ENCODE results near the gene PDYN. TPM values are rescaled to one million over a fixed set of nuclear protein-coding genes. Genes with fewer than 3 reads are reported as not detected.

Gene PDYN
- total RNA-seq, 2 experiments from 2014 or later, result not detected

- DNase-seq (no peak), ATAC-seq (no peak)
- no peaks in the 10 kb centered on the region for H3K36me3 Mint-ChIP-seq (ENCODE audit: low read depth)
- peaks cover 25% of the 10 kb centered on the region for H3K27me3 Mint-ChIP-seq
- CTCF ChIA-PET, result no interaction called here
- POLR2A ChIA-PET, result no interaction called here
- peaks cover 4% of the 10 kb centered on the region for H3K4me1 Mint-ChIP-seq (ENCODE audit: low read depth)
- no peak for TF ChIP-seq CTCF (IDR thresholded peaks at IDR 0.05)
- intact Hi-C loops (cut with micrococcal nuclease), result no loop called here
- H3K4me3 Mint-ChIP-seq, result no peak overlapping the region
- H3K9me3 Mint-ChIP-seq, result no peaks in the 10 kb centered on the region
- no peak overlapping the region for H3K27ac Mint-ChIP-seq
Observed at GRCh38 chr20:1959156-1959555, 34.7 kb downstream of the PDYN start.

GRCh38 chr20:1958426-1958825 is 35.4 kb downstream of the PDYN start:
- Mint-ChIP-seq H3K27me3 (peaks cover 19% of the 10 kb centered on the region), H3K27ac (no peak overlapping the region), H3K4me3 (no peak overlapping the region), H3K4me1 (ENCODE audit: low read depth) (no peaks in the 10 kb centered on the region), H3K36me3 (ENCODE audit: low read depth) (no peaks in the 10 kb centered on the region), H3K9me3 (no peaks in the 10 kb centered on the region)
- TF ChIP-seq CTCF (IDR thresholded peaks at IDR 0.05), result no peak
- ATAC-seq, result no peak
- DNase-seq, result no peak
- intact Hi-C loops (cut with micrococcal nuclease), result no loop called here
- ChIA-PET CTCF (no interaction called here), POLR2A (no interaction called here)

GRCh38 chr20:1955217-1955616 is 38.6 kb downstream of the PDYN start:
- intact Hi-C loops (cut with micrococcal nuclease), result no loop called here
- TF ChIP-seq CTCF (IDR thresholded peaks at IDR 0.05), result no peak
- peaks cover 8% of the 10 kb centered on the region for H3K27me3 Mint-ChIP-seq
- no peaks in the 10 kb centered on the region for H3K36me3 Mint-ChIP-seq (ENCODE audit: low read depth)
- no peaks in the 10 kb centered on the region for H3K9me3 Mint-ChIP-seq
- ChIA-PET CTCF (interaction anchor here (0.9 to 1.4 kb wide), 2 partner anchors 10 to 217 kb away, joined by 3 to 5 read pairs; no protein-coding TSS in a partner anchor), POLR2A (no interaction called here)
- no peak for ATAC-seq
- no peak overlapping the region for H3K4me3 Mint-ChIP-seq
- H3K4me1 Mint-ChIP-seq (ENCODE audit: low read depth), result no peaks in the 10 kb centered on the region
- no peak overlapping the region for H3K27ac Mint-ChIP-seq
- no peak for DNase-seq

- intact Hi-C loops (cut with micrococcal nuclease), result loop anchor here (1.0 kb wide), 1 partner anchor 14 kb away; no protein-coding TSS in a partner anchor
- H3K4me3 Mint-ChIP-seq, result no peak overlapping the region
- POLR2A ChIA-PET, result no interaction called here
- peaks cover 9% of the 10 kb centered on the region for H3K27me3 Mint-ChIP-seq
- ATAC-seq (no peak), DNase-seq (no peak)
- H3K36me3 Mint-ChIP-seq (ENCODE audit: low read depth), result no peaks in the 10 kb centered on the region
- H3K9me3 Mint-ChIP-seq, result no peaks in the 10 kb centered on the region
- CTCF ChIA-PET, result no interaction called here
- no peaks in the 10 kb centered on the region for H3K4me1 Mint-ChIP-seq (ENCODE audit: low read depth)
- no peak overlapping the region for H3K27ac Mint-ChIP-seq
- TF ChIP-seq CTCF (IDR thresholded peaks at IDR 0.05), result no peak
Observed at GRCh38 chr20:1953621-1954020, 40.2 kb downstream of the PDYN start.

- ChIA-PET POLR2A (no interaction called here), CTCF (interaction anchor here (0.9 to 1.0 kb wide), 2 partner anchors 12 to 157 kb away, joined by 3 to 6 read pairs; no protein-coding TSS in a partner anchor)
- ATAC-seq (no peak), DNase-seq (no peak)
- intact Hi-C loops (cut with micrococcal nuclease), result loop anchor here (1.0 kb wide), 1 partner anchor 14 kb away; no protein-coding TSS in a partner anchor
- H3K4me1 Mint-ChIP-seq (ENCODE audit: low read depth), result no peaks in the 10 kb centered on the region
- peaks cover 11% of the 10 kb centered on the region for H3K27me3 Mint-ChIP-seq
- H3K9me3 Mint-ChIP-seq, result no peaks in the 10 kb centered on the region
- no peaks in the 10 kb centered on the region for H3K36me3 Mint-ChIP-seq (ENCODE audit: low read depth)
- no peak for TF ChIP-seq CTCF (IDR thresholded peaks at IDR 0.05)
- no peak overlapping the region for H3K27ac Mint-ChIP-seq
- no peak overlapping the region for H3K4me3 Mint-ChIP-seq
Observed at GRCh38 chr20:1952737-1953530, 40.9 kb downstream of the PDYN start.
